Measurements from ENCODE around the gene TRABD2B.

DNA sequence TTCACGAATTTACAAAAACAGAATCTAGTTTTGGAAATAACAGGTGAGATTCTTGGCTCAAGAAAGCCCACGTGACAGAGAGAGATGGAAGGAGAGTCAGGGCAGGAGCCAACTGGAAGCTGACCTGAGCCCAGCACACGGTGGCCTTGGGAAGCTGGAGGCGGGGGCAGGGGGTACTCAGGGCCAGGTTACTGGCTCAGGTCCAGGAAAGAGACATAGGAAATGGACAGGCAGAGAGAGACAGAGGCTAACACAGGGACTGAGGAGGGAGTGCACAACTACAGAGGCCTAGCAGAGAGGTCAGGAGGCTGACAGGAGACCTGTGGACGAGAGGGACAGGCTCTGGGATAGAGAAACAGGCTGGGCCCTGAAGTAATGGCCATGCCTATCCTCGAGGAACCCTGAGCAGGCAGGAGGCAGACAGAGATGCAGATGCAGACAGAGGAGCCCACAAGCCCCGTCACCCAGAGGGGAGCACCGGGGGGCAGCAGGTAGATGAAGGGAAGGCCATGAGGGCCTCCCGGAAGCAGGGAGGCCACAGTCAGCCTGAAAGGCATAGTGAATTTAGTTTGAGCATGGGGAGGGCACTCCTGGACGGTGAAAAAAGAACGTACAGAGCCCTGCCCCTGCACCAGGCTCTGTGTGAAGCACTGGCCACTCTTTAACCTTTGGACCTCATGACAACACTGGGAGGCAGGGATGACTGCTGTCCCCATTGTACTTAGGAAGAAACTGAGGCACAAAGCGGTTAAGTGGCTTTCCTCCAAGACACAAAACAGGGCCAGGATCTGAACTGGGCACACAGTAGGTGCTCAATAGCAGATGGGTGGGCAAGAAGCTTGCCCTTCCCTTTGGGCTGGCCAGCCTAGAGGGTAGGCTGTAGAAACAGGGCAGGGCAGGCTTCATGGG, 230.1 kb downstream of the TRABD2B start:
- no peak for TF ChIP-seq CTCF (conservative IDR thresholded peaks at IDR 0.05; ENCODE audit: low read depth, low read length)
- no peak for TF ChIP-seq POLR2A (IDR thresholded peaks at IDR 0.05; ENCODE audit: low read depth, low read length)
- no peak for TF ChIP-seq SMC3 (IDR thresholded peaks at IDR 0.05; ENCODE audit: low read depth, low read length)
- no peak for TF ChIP-seq MAZ (IDR thresholded peaks at IDR 0.05; ENCODE audit: borderline replicate concordance, low read depth, low read length)
- no peak for TF ChIP-seq CEBPB (IDR thresholded peaks at IDR 0.05; ENCODE audit: low read depth, low read length)
- no peak for TF ChIP-seq RAD21 (IDR thresholded peaks at IDR 0.05; ENCODE audit: low read length)
- TF ChIP-seq MXI1 (IDR thresholded peaks at IDR 0.05; ENCODE audit: borderline replicate concordance, low read depth, low read length) = no peak
- TF ChIP-seq, protein P1, sequence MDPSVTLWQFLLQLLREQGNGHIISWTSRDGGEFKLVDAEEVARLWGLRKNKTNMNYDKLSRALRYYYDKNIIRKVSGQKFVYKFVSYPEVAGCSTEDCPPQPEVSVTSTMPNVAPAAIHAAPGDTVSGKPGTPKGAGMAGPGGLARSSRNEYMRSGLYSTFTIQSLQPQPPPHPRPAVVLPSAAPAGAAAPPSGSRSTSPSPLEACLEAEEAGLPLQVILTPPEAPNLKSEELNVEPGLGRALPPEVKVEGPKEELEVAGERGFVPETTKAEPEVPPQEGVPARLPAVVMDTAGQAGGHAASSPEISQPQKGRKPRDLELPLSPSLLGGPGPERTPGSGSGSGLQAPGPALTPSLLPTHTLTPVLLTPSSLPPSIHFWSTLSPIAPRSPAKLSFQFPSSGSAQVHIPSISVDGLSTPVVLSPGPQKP (IDR thresholded peaks at IDR 0.05; ENCODE audit: borderline replicate concordance, low read depth, low read length) = no peak
- TF ChIP-seq BHLHE40 (IDR thresholded peaks at IDR 0.05; ENCODE audit: low read depth, low read length) = no peak
- TF ChIP-seq USF2 (IDR thresholded peaks at IDR 0.05; ENCODE audit: low read depth, low read length) = no peak
